Activated T-cell treated with anti-CD3 and anti-CD28 coated beads, Interleukin-2, amount 50 U/mL, for 24 hours (primary cell): ENCODE data around the gene TERT.

Experiments used
- DNase-seq: peaks from one replicate; pipeline ENCODE4 v3.0.0-alpha.2; 2020
- H3K27ac Mint-ChIP-seq: 2 replicates; pipeline ENCODE4 v1.8.0; 2020; ENCODE audit warnings: mild to moderate bottlenecking, mixed read lengths
- H3K27me3 Mint-ChIP-seq: 2 replicates; pipeline ENCODE4 v1.8.0; 2020; ENCODE audit warnings: mixed read lengths
- H3K36me3 Mint-ChIP-seq: 2 replicates; pipeline ENCODE4 v1.8.0; 2020; ENCODE audit warnings: low read depth, mixed read lengths
- H3K4me1 Mint-ChIP-seq: 2 replicates; pipeline ENCODE4 v1.8.0; 2020; ENCODE audit warnings: low read depth, mixed read lengths
- H3K4me3 Mint-ChIP-seq: 2 replicates; pipeline ENCODE4 v1.8.0; 2020; ENCODE audit warnings: mild to moderate bottlenecking, moderate library complexity, mixed read lengths
- H3K9me3 Mint-ChIP-seq: 2 replicates; pipeline ENCODE4 v1.8.0; 2020; ENCODE audit warnings: mixed read lengths

TERT gene

GRCh38 chr5:1325870-1326531 is 31.1 kb upstream of the TERT start:
- Mint-ChIP-seq H3K27ac (peak overlapping the region; percentile 50), H3K9me3 (no peaks in the 10 kb centered on the region), H3K4me1 (peaks cover 12% of the 10 kb centered on the region), H3K4me3 (no peak overlapping the region), H3K27me3 (no peaks in the 10 kb centered on the region), H3K36me3 (peaks cover 78% of the 10 kb centered on the region)
- peak; percentile 9 for DNase-seq

- Mint-ChIP-seq H3K4me3 (no peak overlapping the region), H3K9me3 (no peaks in the 10 kb centered on the region), H3K27ac (no peak overlapping the region), H3K36me3 (peaks cover 78% of the 10 kb centered on the region), H3K27me3 (no peaks in the 10 kb centered on the region), H3K4me1 (peaks cover 12% of the 10 kb centered on the region)
- peak; percentile 19 for DNase-seq
Observed at GRCh38 chr5:1325191-1325741, 30.4 kb upstream of the TERT start.

GRCh38 chr5:1324719-1325190 is 29.9 kb upstream of the TERT start:
- DNase-seq = peak; percentile 18
- Mint-ChIP-seq H3K36me3 (peaks cover 78% of the 10 kb centered on the region), H3K9me3 (no peaks in the 10 kb centered on the region), H3K4me1 (peaks cover 12% of the 10 kb centered on the region), H3K27ac (no peak overlapping the region), H3K27me3 (no peaks in the 10 kb centered on the region), H3K4me3 (no peak overlapping the region)

GRCh38 chr5:1324301-1324700 is 29.4 kb upstream of the TERT start:
- no peaks in the 10 kb centered on the region for H3K27me3 Mint-ChIP-seq
- peak; percentile 19 for DNase-seq
- H3K9me3 Mint-ChIP-seq = no peaks in the 10 kb centered on the region
- H3K27ac Mint-ChIP-seq = no peak overlapping the region
- peaks cover 12% of the 10 kb centered on the region for H3K4me1 Mint-ChIP-seq
- H3K4me3 Mint-ChIP-seq = no peak overlapping the region
- H3K36me3 Mint-ChIP-seq = peaks cover 82% of the 10 kb centered on the region

GRCh38 chr5:1323803-1324173 is 28.9 kb upstream of the TERT start:
- Mint-ChIP-seq H3K4me1 (peaks cover 11% of the 10 kb centered on the region), H3K27me3 (no peaks in the 10 kb centered on the region), H3K27ac (no peak overlapping the region), H3K36me3 (peaks cover 83% of the 10 kb centered on the region), H3K4me3 (no peak overlapping the region), H3K9me3 (no peaks in the 10 kb centered on the region)
- peak; percentile 20 for DNase-seq

GRCh38 chr5:1322955-1323802 is 28.3 kb upstream of the TERT start:
- Mint-ChIP-seq H3K4me1 (peaks cover 6% of the 10 kb centered on the region), H3K27ac (no peak overlapping the region), H3K27me3 (no peaks in the 10 kb centered on the region), H3K4me3 (no peak overlapping the region), H3K9me3 (no peaks in the 10 kb centered on the region), H3K36me3 (peaks cover 83% of the 10 kb centered on the region)
- peak; percentile 23 for DNase-seq

DNA sequence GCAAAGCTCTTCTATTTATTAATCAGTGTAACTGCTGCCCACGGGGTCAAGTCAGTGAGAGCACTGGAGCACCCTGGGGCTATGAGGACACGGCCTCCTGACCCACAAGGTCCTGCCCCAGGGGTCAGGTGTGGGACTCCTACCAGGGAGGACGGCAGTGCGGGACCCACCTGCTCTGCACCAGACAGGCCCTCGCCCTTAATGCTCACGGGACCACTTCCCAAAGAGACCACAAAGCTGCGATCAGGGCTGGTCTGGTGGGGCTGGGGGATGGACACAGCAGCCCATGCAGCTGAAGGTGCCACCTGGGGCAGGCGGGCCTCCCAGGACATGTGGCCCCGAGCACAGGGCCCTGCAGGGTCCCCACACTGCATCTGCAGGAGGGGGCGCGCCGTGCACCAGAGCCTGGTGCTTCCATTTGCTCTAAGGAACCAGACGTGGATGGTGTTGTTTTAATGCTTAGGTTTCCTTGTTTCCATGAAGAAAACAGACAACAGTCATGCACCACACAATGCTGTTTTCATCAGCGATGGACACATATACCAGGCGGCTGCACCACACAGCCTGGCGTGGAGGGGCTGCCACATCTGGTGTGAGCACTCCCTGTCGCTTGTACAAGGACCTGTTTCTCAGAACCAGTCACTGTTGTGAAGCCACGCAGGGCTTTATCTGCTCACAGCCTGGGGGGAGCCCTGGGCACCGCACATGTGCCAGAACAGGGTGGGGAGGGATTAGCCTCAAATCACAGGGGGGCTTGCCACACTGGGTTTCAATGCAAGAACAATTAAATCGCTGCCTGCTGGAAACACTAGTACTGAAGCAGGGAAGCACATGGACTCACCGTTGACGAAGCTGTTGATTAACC is 27.4 kb upstream of the TERT start:
- no peak overlapping the region for H3K4me3 Mint-ChIP-seq
- H3K4me1 Mint-ChIP-seq = peaks cover 8% of the 10 kb centered on the region
- H3K27me3 Mint-ChIP-seq = no peaks in the 10 kb centered on the region
- DNase-seq = peak; percentile 27
- H3K9me3 Mint-ChIP-seq = no peaks in the 10 kb centered on the region
- H3K27ac Mint-ChIP-seq = no peak overlapping the region
- peaks cover 87% of the 10 kb centered on the region for H3K36me3 Mint-ChIP-seq

DNA sequence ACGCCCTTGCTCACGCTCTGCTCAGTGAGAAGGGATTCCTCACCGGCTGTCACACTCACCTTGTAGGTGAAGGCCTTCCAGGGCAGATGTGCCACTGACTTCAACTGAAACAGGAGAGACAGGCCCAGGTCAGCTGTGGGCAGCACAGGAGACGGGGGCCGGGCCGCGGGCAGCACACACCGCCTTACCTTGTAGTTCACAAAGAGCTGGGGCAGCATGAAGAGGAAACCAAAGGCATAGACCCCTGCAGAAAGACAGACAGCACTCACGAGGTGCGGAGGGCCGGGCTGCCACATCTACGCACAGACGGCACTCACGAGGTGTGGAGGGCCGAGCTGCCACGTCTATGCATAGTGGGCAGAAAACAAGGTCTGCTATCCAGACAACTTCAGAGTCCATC is 26.7 kb upstream of the TERT start:
- Mint-ChIP-seq H3K27me3 (no peaks in the 10 kb centered on the region), H3K4me1 (peaks cover 14% of the 10 kb centered on the region), H3K36me3 (peaks cover 91% of the 10 kb centered on the region), H3K4me3 (no peak overlapping the region), H3K27ac (no peak overlapping the region), H3K9me3 (no peaks in the 10 kb centered on the region)
- peak; percentile 23 for DNase-seq

- Mint-ChIP-seq H3K4me3 (no peak overlapping the region), H3K27me3 (no peaks in the 10 kb centered on the region), H3K4me1 (peaks cover 22% of the 10 kb centered on the region), H3K27ac (no peak overlapping the region), H3K9me3 (no peaks in the 10 kb centered on the region), H3K36me3 (peaks cover 84% of the 10 kb centered on the region)
- peak; percentile 26 for DNase-seq
Observed at GRCh38 chr5:1320436-1321344, 25.8 kb upstream of the TERT start.

- DNase-seq = peak; percentile 27
- Mint-ChIP-seq H3K4me3 (no peak overlapping the region), H3K9me3 (no peaks in the 10 kb centered on the region), H3K27ac (no peak overlapping the region), H3K36me3 (peaks cover 74% of the 10 kb centered on the region), H3K27me3 (no peaks in the 10 kb centered on the region), H3K4me1 (peaks cover 32% of the 10 kb centered on the region)
Observed at GRCh38 chr5:1319436-1320256, 24.8 kb upstream of the TERT start.

GRCh38 chr5:1318659-1319251 is 23.9 kb upstream of the TERT start:
- DNase-seq = peak; percentile 28
- Mint-ChIP-seq H3K36me3 (peaks cover 65% of the 10 kb centered on the region), H3K4me1 (peaks cover 41% of the 10 kb centered on the region), H3K4me3 (no peak overlapping the region), H3K27me3 (no peaks in the 10 kb centered on the region), H3K9me3 (no peaks in the 10 kb centered on the region), H3K27ac (no peak overlapping the region)

DNA sequence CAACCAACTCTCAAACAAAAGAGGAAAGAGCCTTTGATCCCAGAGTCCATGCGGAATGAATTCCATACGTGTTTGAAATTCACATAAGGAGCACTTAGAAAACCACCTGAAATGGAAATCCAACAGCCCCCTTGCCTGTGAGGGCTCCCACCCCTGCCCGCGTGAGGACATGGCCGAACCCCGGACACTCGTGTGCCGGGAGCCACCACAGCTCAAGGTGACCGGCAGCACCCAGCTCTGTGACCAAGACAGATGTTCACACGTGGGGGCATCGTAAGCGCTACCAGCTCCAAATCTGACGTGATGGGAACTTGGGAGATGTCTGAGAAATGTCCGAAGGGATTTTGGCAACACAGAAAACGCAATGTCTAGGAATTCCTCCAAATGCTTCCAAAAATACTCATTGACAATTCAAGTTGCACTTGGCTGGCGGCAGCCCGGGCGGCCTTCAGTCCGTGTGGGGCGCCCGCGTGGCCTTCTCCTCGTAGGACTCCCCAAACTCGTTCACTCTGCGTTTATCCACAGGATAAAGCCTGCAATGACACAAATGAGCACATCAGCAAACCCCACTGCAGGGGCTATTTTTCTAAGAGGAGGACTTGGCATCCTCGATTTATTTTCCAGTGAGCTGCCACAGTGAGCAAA is 23.2 kb upstream of the TERT start:
- no peaks in the 10 kb centered on the region for H3K9me3 Mint-ChIP-seq
- H3K27me3 Mint-ChIP-seq = no peaks in the 10 kb centered on the region
- peaks cover 62% of the 10 kb centered on the region for H3K36me3 Mint-ChIP-seq
- H3K4me3 Mint-ChIP-seq = no peak overlapping the region
- no peak overlapping the region for H3K27ac Mint-ChIP-seq
- DNase-seq = peak; percentile 22
- H3K4me1 Mint-ChIP-seq = peaks cover 48% of the 10 kb centered on the region
